ENCODE results near the gene LINC00237. TPM values are rescaled to one million over a fixed set of nuclear protein-coding genes. Genes with fewer than 3 reads are reported as not detected.

Gene LINC00237
- total RNA-seq, 2 donors from 2014 or later, result 2.0 TPM; not detected in 1

- Histone ChIP-seq H3K27ac (ENCODE audit: low read depth, low read length) (no peak overlapping the region), H3K9ac (ENCODE audit: extremely low read depth, low read length, poor library complexity, severe bottlenecking) (no peak overlapping the region), H3K4me3 (ENCODE audit: low read length) (no peak overlapping the region), H3K9me3 (ENCODE audit: control insufficient read depth, low read length) (no peaks in the 10 kb centered on the region), H3K27me3 (ENCODE audit: control insufficient read depth, insufficient read depth, low read length, poor library complexity, severe bottlenecking) (no peaks in the 10 kb centered on the region), H3K36me3 (ENCODE audit: control insufficient read depth, insufficient read depth, low read length) (no peaks in the 10 kb centered on the region), H3K4me1 (ENCODE audit: control insufficient read depth, insufficient read depth, low read length) (peaks cover 7% of the 10 kb centered on the region)
- no peak for TF ChIP-seq CTCF (conservative IDR thresholded peaks at IDR 0.05)
- WGBS, 2 experiments (ENCODE audit: insufficient coverage in 1 of 2, insufficient read length in 1 of 2), result 83 to 94% methylated on average over 2 to 3 of the region's 3 CpGs
- Mint-ChIP-seq H3K9me3 (no peaks in the 10 kb centered on the region), H3K27me3 (ENCODE audit: insufficient read depth) (no peaks in the 10 kb centered on the region), H3K4me1 (peaks cover 37% of the 10 kb centered on the region), H3K4me3 (no peak overlapping the region), H3K36me3 (ENCODE audit: low read depth) (no peaks in the 10 kb centered on the region), H3K27ac (no peak overlapping the region)
- DNase-seq, result no peak
Observed at GRCh38 chr20:21050710-21051109, 55.4 kb downstream of the LINC00237 start.

- Histone ChIP-seq H3K36me3 (ENCODE audit: control insufficient read depth, insufficient read depth, low read length) (no peaks in the 10 kb centered on the region), H3K9me3 (ENCODE audit: control insufficient read depth, low read length) (no peaks in the 10 kb centered on the region), H3K27me3 (ENCODE audit: control insufficient read depth, insufficient read depth, low read length, poor library complexity, severe bottlenecking) (no peaks in the 10 kb centered on the region), H3K4me1 (ENCODE audit: control insufficient read depth, insufficient read depth, low read length) (peaks cover 7% of the 10 kb centered on the region), H3K9ac (ENCODE audit: extremely low read depth, low read length, poor library complexity, severe bottlenecking) (no peak overlapping the region), H3K4me3 (ENCODE audit: low read length) (no peak overlapping the region), H3K27ac (ENCODE audit: low read depth, low read length) (no peak overlapping the region)
- no peak overlapping the region for H3K4me3 Mint-ChIP-seq
- no peak overlapping the region for H3K27ac Mint-ChIP-seq
- TF ChIP-seq CTCF (conservative IDR thresholded peaks at IDR 0.05), result no peak
- H3K9me3 Mint-ChIP-seq, result no peaks in the 10 kb centered on the region
- H3K36me3 Mint-ChIP-seq (ENCODE audit: low read depth), result no peaks in the 10 kb centered on the region
- no peak for DNase-seq
- 88 to 93% methylated on average over 5 to 6 of the region's 6 CpGs for WGBS, 2 experiments (ENCODE audit: insufficient coverage in 1 of 2, insufficient read length in 1 of 2)
- H3K4me1 Mint-ChIP-seq, result peaks cover 37% of the 10 kb centered on the region
- H3K27me3 Mint-ChIP-seq (ENCODE audit: insufficient read depth), result no peaks in the 10 kb centered on the region
Observed at GRCh38 chr20:21049305-21049828, 56.8 kb downstream of the LINC00237 start.

- 72% methylated on average over 5 of the region's 5 CpGs; no CpG with 5 or more reads in 1 of the 2 experiments for WGBS, 2 experiments (ENCODE audit: insufficient coverage in 1 of 2, insufficient read length in 1 of 2)
- H3K4me3 Mint-ChIP-seq, result no peak overlapping the region
Observed at GRCh38 chr20:21048841-21049273, 57.3 kb downstream of the LINC00237 start.

More at GRCh38 chr20:21048841-21049273, 57.3 kb downstream of the LINC00237 start:
- H3K27me3 Mint-ChIP-seq (ENCODE audit: insufficient read depth), result no peaks in the 10 kb centered on the region
- Histone ChIP-seq H3K27me3 (ENCODE audit: control insufficient read depth, insufficient read depth, low read length, poor library complexity, severe bottlenecking) (no peaks in the 10 kb centered on the region), H3K4me3 (ENCODE audit: low read length) (no peak overlapping the region), H3K27ac (ENCODE audit: low read depth, low read length) (no peak overlapping the region), H3K9me3 (ENCODE audit: control insufficient read depth, low read length) (no peaks in the 10 kb centered on the region), H3K9ac (ENCODE audit: extremely low read depth, low read length, poor library complexity, severe bottlenecking) (no peak overlapping the region), H3K4me1 (ENCODE audit: control insufficient read depth, insufficient read depth, low read length) (peaks cover 7% of the 10 kb centered on the region), H3K36me3 (ENCODE audit: control insufficient read depth, insufficient read depth, low read length) (no peaks in the 10 kb centered on the region)
- TF ChIP-seq CTCF (conservative IDR thresholded peaks at IDR 0.05), result peak; percentile 94
- H3K36me3 Mint-ChIP-seq (ENCODE audit: low read depth), result no peaks in the 10 kb centered on the region
- DNase-seq, result peak; percentile 93
- no peaks in the 10 kb centered on the region for H3K9me3 Mint-ChIP-seq
- no peak overlapping the region for H3K27ac Mint-ChIP-seq
- peaks cover 33% of the 10 kb centered on the region for H3K4me1 Mint-ChIP-seq

Measured in endodermal cell (in vitro differentiated cells).